ENCODE measurements around the gene CMA1.

GRCh38 chr14:24542346-24542936 is 34.4 kb upstream of the CMA1 start:
- TF ChIP-seq REST (IDR thresholded peaks at IDR 0.05) (no peak), JUND (IDR thresholded peaks at IDR 0.05) (no peak), SP1 (IDR thresholded peaks at IDR 0.05) (no peak), CTCF (IDR thresholded peaks at IDR 0.05; ENCODE audit: low read depth, low read length, missing input control) (no peak), YY1 (IDR thresholded peaks at IDR 0.05) (no peak), GABPA (IDR thresholded peaks at IDR 0.05 in 1 of 2, conservative IDR thresholded peaks at IDR 0.05 in 1 of 2) (no peak), ATF3 (IDR thresholded peaks at IDR 0.05) (no peak)
- TF ChIP-seq, protein P1, sequence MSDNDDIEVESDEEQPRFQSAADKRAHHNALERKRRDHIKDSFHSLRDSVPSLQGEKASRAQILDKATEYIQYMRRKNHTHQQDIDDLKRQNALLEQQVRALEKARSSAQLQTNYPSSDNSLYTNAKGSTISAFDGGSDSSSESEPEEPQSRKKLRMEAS (IDR thresholded peaks at IDR 0.05), result no peak

Measured in liver (tissue), 3 donors.